22Rv1 (cell line): ENCODE results near the gene ARMC6.

Source experiments
- ZFX ChIP-seq: fragments of 450-650 bp; IDR thresholded peaks from 2 replicates; pipeline ENCODE4 v1.6.1; 2017; ENCODE audit warnings: antibody characterized with exemption, borderline replicate concordance
- TF ChIP-seq, protein P1 (sequence below): fragments of 450-650 bp; IDR thresholded peaks from 2 replicates; pipeline ENCODE4 v1.5.1; 2017; ENCODE audit warnings: mild to moderate bottlenecking

DNA sequence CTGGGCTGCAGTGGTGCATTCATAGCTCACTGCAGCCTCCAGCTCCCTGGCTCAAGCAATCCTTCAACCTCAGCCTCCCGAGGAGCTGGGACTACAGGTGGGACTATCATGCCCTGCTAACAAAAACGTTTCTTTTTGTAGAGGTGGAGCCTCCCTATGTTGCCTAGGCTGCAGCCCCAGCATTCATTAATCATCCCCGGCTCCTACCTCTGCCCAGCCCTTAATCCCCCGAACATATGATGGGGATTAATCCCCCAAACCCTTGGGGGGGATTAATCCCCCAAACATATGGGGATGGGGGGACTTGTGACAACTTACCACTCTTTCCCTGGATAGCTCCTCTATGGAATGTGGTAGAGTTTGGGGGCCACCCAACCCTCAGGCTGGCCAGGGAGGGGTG, 45.9 kb upstream of the ARMC6 start:
- TF ChIP-seq, protein P1, sequence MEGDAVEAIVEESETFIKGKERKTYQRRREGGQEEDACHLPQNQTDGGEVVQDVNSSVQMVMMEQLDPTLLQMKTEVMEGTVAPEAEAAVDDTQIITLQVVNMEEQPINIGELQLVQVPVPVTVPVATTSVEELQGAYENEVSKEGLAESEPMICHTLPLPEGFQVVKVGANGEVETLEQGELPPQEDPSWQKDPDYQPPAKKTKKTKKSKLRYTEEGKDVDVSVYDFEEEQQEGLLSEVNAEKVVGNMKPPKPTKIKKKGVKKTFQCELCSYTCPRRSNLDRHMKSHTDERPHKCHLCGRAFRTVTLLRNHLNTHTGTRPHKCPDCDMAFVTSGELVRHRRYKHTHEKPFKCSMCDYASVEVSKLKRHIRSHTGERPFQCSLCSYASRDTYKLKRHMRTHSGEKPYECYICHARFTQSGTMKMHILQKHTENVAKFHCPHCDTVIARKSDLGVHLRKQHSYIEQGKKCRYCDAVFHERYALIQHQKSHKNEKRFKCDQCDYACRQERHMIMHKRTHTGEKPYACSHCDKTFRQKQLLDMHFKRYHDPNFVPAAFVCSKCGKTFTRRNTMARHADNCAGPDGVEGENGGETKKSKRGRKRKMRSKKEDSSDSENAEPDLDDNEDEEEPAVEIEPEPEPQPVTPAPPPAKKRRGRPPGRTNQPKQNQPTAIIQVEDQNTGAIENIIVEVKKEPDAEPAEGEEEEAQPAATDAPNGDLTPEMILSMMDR = no peak
- no peak for TF ChIP-seq ZFX
